ENCODE results near the gene MAGEA4. TPM values are rescaled to one million over a fixed set of nuclear protein-coding genes. Genes with fewer than 3 reads are reported as not detected.

MAGEA4 gene
- total and polyA plus RNA-seq, 4 donors: not detected

- no peak for ATAC-seq (ENCODE audit: insufficient read depth, low FRiP score)
Measured at GRCh38 chrX:151923648-151924047, 11.0 kb downstream of the MAGEA4 start.

GRCh38 chrX:151929126-151929525 is 16.4 kb downstream of the MAGEA4 start:
- Histone ChIP-seq H3K36me3 (ENCODE audit: control insufficient read depth in 4 of 4, insufficient read depth in 4 of 4, low read length in 4 of 4) (no peaks in the 10 kb centered on the region), H3K4me1 (ENCODE audit: control insufficient read depth in 5 of 5, insufficient read depth in 5 of 5, low read length in 5 of 5) (peaks cover 0 to 1% (median 0%) of the 10 kb centered on the region in 5 donors), H3K27me3 (ENCODE audit: control insufficient read depth in 3 of 3, insufficient read depth in 3 of 3, low read length in 2 of 3) (no peaks in the 10 kb centered on the region), H3K9ac (ENCODE audit: insufficient read depth in 1 of 2, low read length in 2 of 2) (no peak overlapping the region), H3K4me3 (no peak overlapping the region), H3K9me3 (ENCODE audit: control insufficient read depth in 4 of 4, insufficient read depth in 3 of 4, low read length in 3 of 4) (no peaks in the 10 kb centered on the region), H3K27ac (ENCODE audit: low read depth in 1 of 2, low read length in 1 of 2) (no peak overlapping the region)
- DNase-seq: peak in 1 of 3 donors; percentile 2
- no peak for ATAC-seq (ENCODE audit: insufficient read depth, low FRiP score)
- 39 to 46% methylated on average over 4 of the region's 4 CpGs for WGBS, 2 donors
- TF ChIP-seq CTCF (IDR thresholded peaks at IDR 0.05; ENCODE audit: control extremely low read depth, extremely low read depth): no peak

More at GRCh38 chrX:151923648-151924047, 11.0 kb downstream of the MAGEA4 start:
- WGBS, 2 donors: 86 to 95% methylated on average over 5 to 6 of the region's 6 CpGs
- peaks cover 0 to 6% (median 0%) of the 10 kb centered on the region in 4 donors for H3K9me3 ChIP-seq (ENCODE audit: control insufficient read depth in 4 of 4, insufficient read depth in 3 of 4, low read length in 3 of 4)
- H3K4me3 ChIP-seq: no peak overlapping the region
- no peaks in the 10 kb centered on the region for H3K36me3 ChIP-seq (ENCODE audit: control insufficient read depth in 4 of 4, insufficient read depth in 4 of 4, low read length in 4 of 4)
- no peak for TF ChIP-seq CTCF (IDR thresholded peaks at IDR 0.05; ENCODE audit: control extremely low read depth, extremely low read depth)
- DNase-seq: no peak
- H3K4me1 ChIP-seq (ENCODE audit: control insufficient read depth in 5 of 5, insufficient read depth in 5 of 5, low read length in 5 of 5): no peaks in the 10 kb centered on the region
- no peak overlapping the region for H3K9ac ChIP-seq (ENCODE audit: insufficient read depth in 1 of 2, low read length in 2 of 2)
- H3K27me3 ChIP-seq (ENCODE audit: control insufficient read depth in 3 of 3, insufficient read depth in 3 of 3, low read length in 2 of 3): no peaks in the 10 kb centered on the region
- no peak overlapping the region for H3K27ac ChIP-seq (ENCODE audit: low read depth in 1 of 2, low read length in 1 of 2)

GRCh38 chrX:151935358-151935757 is 22.7 kb downstream of the MAGEA4 start:
- Histone ChIP-seq H3K9ac (ENCODE audit: insufficient read depth in 1 of 2, low read length in 2 of 2) (no peak overlapping the region), H3K27me3 (ENCODE audit: control insufficient read depth in 3 of 3, insufficient read depth in 3 of 3, low read length in 2 of 3) (no peaks in the 10 kb centered on the region), H3K4me1 (ENCODE audit: control insufficient read depth in 5 of 5, insufficient read depth in 5 of 5, low read length in 5 of 5) (no peaks in the 10 kb centered on the region), H3K27ac (ENCODE audit: low read depth in 1 of 2, low read length in 1 of 2) (no peak overlapping the region), H3K4me3 (no peak overlapping the region), H3K36me3 (ENCODE audit: control insufficient read depth in 4 of 4, insufficient read depth in 4 of 4, low read length in 4 of 4) (no peaks in the 10 kb centered on the region), H3K9me3 (ENCODE audit: control insufficient read depth in 4 of 4, insufficient read depth in 3 of 4, low read length in 3 of 4) (no peaks in the 10 kb centered on the region)
- ATAC-seq (ENCODE audit: insufficient read depth, low FRiP score): no peak
- no peak for TF ChIP-seq CTCF (IDR thresholded peaks at IDR 0.05; ENCODE audit: control extremely low read depth, extremely low read depth)
- 91 to 100% methylated on average over 1 of the region's 1 CpG for WGBS, 2 donors
- DNase-seq: no peak

GRCh38 chrX:151938172-151938571 is 25.5 kb downstream of the MAGEA4 start:
- H3K27me3 ChIP-seq (ENCODE audit: control insufficient read depth in 3 of 3, insufficient read depth in 3 of 3, low read length in 2 of 3): no peaks in the 10 kb centered on the region
- no peak overlapping the region for H3K4me3 ChIP-seq
- H3K4me1 ChIP-seq (ENCODE audit: control insufficient read depth in 5 of 5, insufficient read depth in 5 of 5, low read length in 5 of 5): no peaks in the 10 kb centered on the region
- H3K9ac ChIP-seq (ENCODE audit: insufficient read depth in 1 of 2, low read length in 2 of 2): no peak overlapping the region
- DNase-seq (no peak), ATAC-seq (ENCODE audit: insufficient read depth, low FRiP score) (no peak)
- H3K36me3 ChIP-seq (ENCODE audit: control insufficient read depth in 4 of 4, insufficient read depth in 4 of 4, low read length in 4 of 4): no peaks in the 10 kb centered on the region
- H3K27ac ChIP-seq (ENCODE audit: low read depth in 1 of 2, low read length in 1 of 2): no peak overlapping the region
- no peak for TF ChIP-seq CTCF (IDR thresholded peaks at IDR 0.05; ENCODE audit: control extremely low read depth, extremely low read depth)
- no peaks in the 10 kb centered on the region for H3K9me3 ChIP-seq (ENCODE audit: control insufficient read depth in 4 of 4, insufficient read depth in 3 of 4, low read length in 3 of 4)

Data from lung (tissue), 12 donors.